Measurements from ENCODE around the gene RNF148. TPM values are rescaled to one million over a fixed set of nuclear protein-coding genes. Genes with fewer than 3 reads are reported as not detected.

Gene RNF148
- total RNA-seq, result under 1 TPM in 2 of 4 donors, not detected in 2; 0.25 to 0.36 TPM

- no peak for DNase-seq (ENCODE audit: low spot score in 2 of 2)
- 88 to 96% methylated on average over 1 of the region's 1 CpG for WGBS, 2 donors
- H3K4me3 ChIP-seq (ENCODE audit: low read depth, poor library complexity, severe bottlenecking), result no peak within 1 kb of the TSS
- TF ChIP-seq POLR2A (IDR thresholded peaks at IDR 0.05) (no peak), CTCF (IDR thresholded peaks at IDR 0.05) (no peak)
- intact Hi-C loops (cut with DNase I; ENCODE audit: low total_unique reads), result no loop called here
Measured at GRCh38 chr7:122702872-122703510, at the start of gene RNF148. TSS of gene RNF148 (minus strand) at chr7:122702922. CDS start at chr7:122702750, 172 bp downstream.

GRCh38 chr7:122750389-122750788, 47.7 kb upstream of the RNF148 start:
- intact Hi-C loops (cut with DNase I; ENCODE audit: low total_unique reads), result no loop called here
- DNase-seq (ENCODE audit: low spot score in 2 of 2), result no peak
- TF ChIP-seq CTCF (IDR thresholded peaks at IDR 0.05) (no peak), POLR2A (IDR thresholded peaks at IDR 0.05) (no peak)
- no peak overlapping the region for H3K4me3 ChIP-seq (ENCODE audit: low read depth, poor library complexity, severe bottlenecking)
- 92 to 96% methylated on average over 2 of the region's 2 CpGs for WGBS, 2 donors

GRCh38 chr7:122748195-122748594, 45.5 kb upstream of the RNF148 start:
- TF ChIP-seq CTCF (IDR thresholded peaks at IDR 0.05) (no peak), POLR2A (IDR thresholded peaks at IDR 0.05) (no peak)
- 81 to 87% methylated on average over 2 of the region's 2 CpGs for whole genome bisulfite sequencing, 2 donors
- H3K4me3 ChIP-seq (ENCODE audit: low read depth, poor library complexity, severe bottlenecking), result no peak overlapping the region
- no peak for DNase-seq (ENCODE audit: low spot score in 2 of 2)
- intact Hi-C loops (cut with DNase I; ENCODE audit: low total_unique reads), result no loop called here

- intact Hi-C loops (cut with DNase I; ENCODE audit: low total_unique reads), result no loop called here
- no peak for DNase-seq (ENCODE audit: low spot score in 2 of 2)
- TF ChIP-seq CTCF (IDR thresholded peaks at IDR 0.05), result no peak
- no peak for TF ChIP-seq POLR2A (IDR thresholded peaks at IDR 0.05)
- H3K4me3 ChIP-seq (ENCODE audit: low read depth, poor library complexity, severe bottlenecking), result no peak overlapping the region
- WGBS, 2 donors, result 72 to 80% methylated on average over 2 of the region's 2 CpGs
Measured at GRCh38 chr7:122746948-122747347, 44.2 kb upstream of the RNF148 start.

- intact Hi-C loops (cut with DNase I; ENCODE audit: low total_unique reads), result no loop called here
- TF ChIP-seq CTCF (IDR thresholded peaks at IDR 0.05) (no peak), POLR2A (IDR thresholded peaks at IDR 0.05) (no peak)
- H3K4me3 ChIP-seq (ENCODE audit: low read depth, poor library complexity, severe bottlenecking), result no peak overlapping the region
- no peak for DNase-seq (ENCODE audit: low spot score in 2 of 2)
Measured at GRCh38 chr7:122743211-122743610, 40.5 kb upstream of the RNF148 start.

- no peak for DNase-seq (ENCODE audit: low spot score in 2 of 2)
- TF ChIP-seq POLR2A (IDR thresholded peaks at IDR 0.05) (no peak), CTCF (IDR thresholded peaks at IDR 0.05) (no peak)
- no peak overlapping the region for H3K4me3 ChIP-seq (ENCODE audit: low read depth, poor library complexity, severe bottlenecking)
- 76% methylated on average over 2 of the region's 2 CpGs for WGBS, 2 donors
- intact Hi-C loops (cut with DNase I; ENCODE audit: low total_unique reads), result no loop called here
Measured at GRCh38 chr7:122738947-122739346, 36.2 kb upstream of the RNF148 start.
